ENCODE data around the gene DPYD.

The DPYD gene

DNA sequence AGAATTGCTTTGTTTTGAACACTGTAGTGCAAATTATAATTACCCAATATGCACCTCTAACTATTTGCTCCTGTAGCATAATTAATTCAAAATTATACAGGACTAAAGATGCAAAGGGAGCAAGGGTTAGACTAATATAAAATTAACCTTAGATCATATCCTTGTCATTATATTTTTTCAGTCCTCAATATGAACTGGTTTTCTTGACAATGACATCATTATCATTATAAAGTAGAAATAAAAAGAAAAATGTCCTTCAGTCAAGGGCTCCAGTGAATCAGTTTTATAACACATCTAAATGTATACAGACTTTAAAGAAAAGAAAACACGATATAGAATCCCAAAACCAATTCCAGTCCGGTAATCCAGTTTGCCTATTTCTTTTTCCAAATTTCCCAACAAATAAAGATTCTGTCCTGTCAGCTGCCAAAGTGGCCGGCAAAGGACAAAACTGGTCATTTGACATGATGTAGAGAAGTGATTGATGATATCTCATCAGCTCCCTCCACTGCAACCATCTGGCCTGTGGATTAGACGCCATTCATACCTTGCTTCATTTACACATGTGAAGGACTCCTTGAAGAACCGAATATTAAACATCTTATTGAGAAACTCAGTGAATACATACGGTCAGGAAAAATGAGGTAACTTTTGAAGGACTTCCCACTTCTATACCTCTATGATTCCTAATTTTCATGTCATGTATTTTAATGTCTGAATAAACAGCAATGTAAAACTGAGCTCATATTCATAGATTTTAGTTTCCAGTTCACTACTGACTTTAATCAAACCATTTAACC is 15.5 kb downstream of the DPYD start:
- H3K27me3 ChIP-seq (ENCODE audit: insufficient read depth, low read length): no peaks in the 10 kb centered on the region
- 0 out of 2 replicates have a peak, but pooled peaks cover 4% of the 10 kb centered on the region for H3K4me1 ChIP-seq (ENCODE audit: insufficient read depth, low read length)
- H3K4me3 ChIP-seq (ENCODE audit: low read length): no peak overlapping the region
- H3K36me3 ChIP-seq (ENCODE audit: insufficient read depth, low read length): no peaks in the 10 kb centered on the region
- WGBS: 88% methylated on average over 6 of the region's 6 CpGs
- H3K9me3 ChIP-seq (ENCODE audit: insufficient read depth, low read depth, low read length): no peaks in the 10 kb centered on the region
- H3K27ac ChIP-seq (ENCODE audit: low read depth, low read length): no peak overlapping the region
- no peak overlapping the region for H3K9ac ChIP-seq (ENCODE audit: low read depth, low read length)

DNA sequence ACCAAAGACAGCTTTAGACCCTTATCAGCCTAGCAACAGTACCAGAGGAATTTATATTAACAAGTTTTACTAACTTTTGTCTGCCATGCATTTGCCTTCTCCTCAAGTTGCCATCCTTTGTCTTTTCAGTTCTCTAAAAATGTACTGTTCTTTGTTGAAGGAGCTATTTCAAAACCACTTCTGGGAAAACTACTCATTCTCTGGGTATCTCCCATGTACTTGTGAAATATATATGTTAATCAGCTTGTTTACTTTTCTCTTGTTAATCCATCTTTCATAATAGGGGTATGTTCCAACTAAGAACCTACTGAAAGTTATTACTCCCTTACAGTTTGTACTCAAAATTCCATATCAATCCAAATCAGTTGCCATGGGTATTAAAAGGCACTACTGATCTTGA is 16.3 kb downstream of the DPYD start:
- H3K9me3 ChIP-seq (ENCODE audit: insufficient read depth, low read depth, low read length): no peaks in the 10 kb centered on the region
- no peak overlapping the region for H3K27ac ChIP-seq (ENCODE audit: low read depth, low read length)
- H3K4me3 ChIP-seq (ENCODE audit: low read length): no peak overlapping the region
- H3K4me1 ChIP-seq (ENCODE audit: insufficient read depth, low read length): 0 out of 2 replicates have a peak, but pooled peaks cover 4% of the 10 kb centered on the region
- H3K9ac ChIP-seq (ENCODE audit: low read depth, low read length): no peak overlapping the region
- no peaks in the 10 kb centered on the region for H3K36me3 ChIP-seq (ENCODE audit: insufficient read depth, low read length)
- H3K27me3 ChIP-seq (ENCODE audit: insufficient read depth, low read length): no peaks in the 10 kb centered on the region

DNA sequence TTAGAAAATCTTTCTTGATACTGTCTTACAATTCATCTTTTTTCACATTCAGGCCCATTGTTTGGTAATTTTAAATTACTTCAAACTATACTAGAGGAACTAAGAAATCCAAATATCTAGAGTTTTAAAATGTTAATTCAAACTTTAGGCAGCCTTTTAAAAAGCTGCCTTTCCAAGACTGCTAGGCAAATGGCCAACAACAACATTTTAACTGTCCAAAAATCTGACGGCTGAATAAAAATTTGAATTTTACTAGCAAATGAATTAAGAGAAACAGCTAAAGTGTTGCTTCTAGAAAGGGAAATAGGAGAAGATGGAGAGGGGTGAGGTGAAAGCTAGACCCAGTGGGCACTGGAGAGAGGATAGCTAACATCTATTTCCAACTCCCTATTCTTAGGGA is 17.2 kb downstream of the DPYD start:
- Histone ChIP-seq H3K36me3 (ENCODE audit: insufficient read depth, low read length) (no peaks in the 10 kb centered on the region), H3K27ac (ENCODE audit: low read depth, low read length) (no peak overlapping the region), H3K27me3 (ENCODE audit: insufficient read depth, low read length) (no peaks in the 10 kb centered on the region), H3K9me3 (ENCODE audit: insufficient read depth, low read depth, low read length) (peaks cover 2% of the 10 kb centered on the region; the same call in 1 of the 2 replicates), H3K4me1 (ENCODE audit: insufficient read depth, low read length) (0 out of 2 replicates have a peak, but pooled peaks cover 4% of the 10 kb centered on the region), H3K9ac (ENCODE audit: low read depth, low read length) (no peak overlapping the region), H3K4me3 (ENCODE audit: low read length) (no peak overlapping the region)
- 100% methylated on average over 1 of the region's 1 CpG for WGBS

DNA sequence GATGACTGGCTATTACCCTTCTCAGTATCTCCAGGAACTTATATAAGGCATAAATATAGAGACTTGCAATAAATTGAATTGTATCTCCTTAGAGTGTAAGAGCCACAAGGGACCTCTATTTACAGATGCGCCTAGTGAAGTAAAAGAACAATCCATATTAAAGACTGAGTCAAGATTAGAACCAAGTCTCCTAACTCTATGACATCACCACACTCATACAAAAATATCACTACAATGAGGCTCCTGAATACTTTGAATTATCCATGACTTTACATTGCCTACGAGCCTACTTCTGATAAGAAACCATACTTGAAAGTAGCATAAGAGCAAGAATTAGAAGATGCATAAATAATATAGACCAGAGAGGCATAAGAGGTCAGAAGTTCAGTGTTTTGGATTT is 18.8 kb downstream of the DPYD start:
- H3K27ac ChIP-seq (ENCODE audit: low read depth, low read length): no peak overlapping the region
- WGBS: 100% methylated on average over 2 of the region's 2 CpGs
- peaks cover 3% of the 10 kb centered on the region; the same call in 1 of the 2 replicates for H3K9me3 ChIP-seq (ENCODE audit: insufficient read depth, low read depth, low read length)
- no peaks in the 10 kb centered on the region for H3K36me3 ChIP-seq (ENCODE audit: insufficient read depth, low read length)
- H3K27me3 ChIP-seq (ENCODE audit: insufficient read depth, low read length): no peaks in the 10 kb centered on the region
- H3K9ac ChIP-seq (ENCODE audit: low read depth, low read length): no peak overlapping the region
- no peak overlapping the region for H3K4me3 ChIP-seq (ENCODE audit: low read length)
- 0 out of 2 replicates have a peak, but pooled peaks cover 4% of the 10 kb centered on the region for H3K4me1 ChIP-seq (ENCODE audit: insufficient read depth, low read length)

DNA sequence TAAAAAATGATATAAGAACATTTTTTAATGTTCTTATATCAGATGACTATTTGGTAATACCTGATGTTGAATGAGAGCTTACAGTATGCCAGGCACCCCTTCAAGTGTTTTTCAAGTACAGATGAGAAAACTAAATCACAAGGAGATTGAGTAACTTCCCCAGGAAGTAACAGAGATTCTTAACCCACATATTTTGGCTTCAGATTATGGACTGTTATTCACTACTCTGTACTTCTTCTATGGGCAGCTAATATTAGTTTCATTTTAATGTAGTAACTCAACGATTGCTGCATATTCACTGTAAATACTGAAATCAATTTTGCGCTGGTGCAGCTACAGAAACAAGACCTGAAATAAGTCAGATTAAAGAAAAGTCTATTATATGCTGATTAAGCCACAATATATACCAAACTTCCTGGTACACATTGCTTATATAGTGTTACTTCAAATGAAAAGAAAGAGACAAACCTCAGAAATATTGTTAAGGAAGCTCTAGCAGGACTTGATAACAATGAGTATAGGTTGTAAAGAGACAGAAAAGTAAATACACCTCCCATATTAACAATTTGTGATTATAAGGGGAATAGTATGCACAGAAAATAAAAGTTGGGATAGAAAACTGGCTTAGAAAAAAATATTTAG is 19.7 kb downstream of the DPYD start:
- WGBS: 100% methylated on average over 1 of the region's 2 CpGs
- Histone ChIP-seq H3K4me1 (ENCODE audit: insufficient read depth, low read length) (no peaks in the 10 kb centered on the region), H3K27me3 (ENCODE audit: insufficient read depth, low read length) (no peaks in the 10 kb centered on the region), H3K9ac (ENCODE audit: low read depth, low read length) (no peak overlapping the region), H3K36me3 (ENCODE audit: insufficient read depth, low read length) (no peaks in the 10 kb centered on the region), H3K27ac (ENCODE audit: low read depth, low read length) (no peak overlapping the region), H3K9me3 (ENCODE audit: insufficient read depth, low read depth, low read length) (peaks cover 3% of the 10 kb centered on the region; the same call in 1 of the 2 replicates), H3K4me3 (ENCODE audit: low read length) (no peak overlapping the region)

DNA sequence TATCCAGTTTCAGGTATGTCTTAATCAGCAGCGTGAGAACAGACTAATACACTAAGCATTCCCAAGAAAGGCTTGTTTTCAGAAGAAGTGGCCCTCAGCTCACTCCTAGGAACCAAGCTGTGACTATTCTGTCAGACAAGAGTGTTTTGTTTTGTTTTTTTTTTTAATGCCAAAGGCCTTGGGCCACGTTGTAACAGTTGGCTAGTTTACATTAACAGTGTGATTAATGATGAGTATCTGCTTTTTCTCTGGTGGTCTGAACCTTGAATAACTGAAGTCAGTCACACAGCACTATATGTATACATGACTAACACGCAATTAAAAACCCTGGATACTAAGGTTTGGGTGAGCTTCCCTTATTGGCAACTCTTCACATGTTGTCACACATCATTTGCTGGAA is 21.9 kb downstream of the DPYD start:
- 92% methylated on average over 3 of the region's 3 CpGs for WGBS
- no peaks in the 10 kb centered on the region for H3K36me3 ChIP-seq (ENCODE audit: insufficient read depth, low read length)
- H3K27ac ChIP-seq (ENCODE audit: low read depth, low read length): no peak overlapping the region
- no peaks in the 10 kb centered on the region for H3K27me3 ChIP-seq (ENCODE audit: insufficient read depth, low read length)
- no peaks in the 10 kb centered on the region for H3K4me1 ChIP-seq (ENCODE audit: insufficient read depth, low read length)
- no peak overlapping the region for H3K9ac ChIP-seq (ENCODE audit: low read depth, low read length)
- H3K9me3 ChIP-seq (ENCODE audit: insufficient read depth, low read depth, low read length): peaks cover 3% of the 10 kb centered on the region; the same call in 1 of the 2 replicates
- no peak overlapping the region for H3K4me3 ChIP-seq (ENCODE audit: low read length)

DNA sequence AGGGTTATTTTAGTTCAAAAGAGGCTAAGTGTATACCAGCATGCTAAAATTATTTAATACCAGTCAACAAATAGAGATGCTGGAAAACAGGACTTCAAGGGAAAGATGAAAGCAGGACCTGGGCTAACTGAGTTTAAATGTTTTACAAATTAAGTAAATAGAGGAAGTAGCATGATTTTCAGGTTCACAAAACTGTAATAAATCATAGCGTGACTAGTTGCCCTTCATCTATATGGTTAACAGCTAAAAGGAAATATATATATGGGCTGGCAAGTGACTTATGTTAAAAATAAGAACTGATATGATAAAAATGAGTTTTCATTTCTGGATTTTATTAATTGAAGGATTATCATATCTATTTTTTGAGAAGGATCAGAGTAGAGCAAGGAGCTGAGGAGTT is 25.6 kb downstream of the DPYD start:
- Histone ChIP-seq H3K27ac (ENCODE audit: low read depth, low read length) (no peak overlapping the region), H3K9me3 (ENCODE audit: insufficient read depth, low read depth, low read length) (peaks cover 3% of the 10 kb centered on the region; the same call in 1 of the 2 replicates), H3K36me3 (ENCODE audit: insufficient read depth, low read length) (no peaks in the 10 kb centered on the region), H3K4me1 (ENCODE audit: insufficient read depth, low read length) (no peaks in the 10 kb centered on the region), H3K27me3 (ENCODE audit: insufficient read depth, low read length) (no peaks in the 10 kb centered on the region), H3K9ac (ENCODE audit: low read depth, low read length) (no peak overlapping the region), H3K4me3 (ENCODE audit: low read length) (no peak overlapping the region)
- whole genome bisulfite sequencing: 100% methylated on average over 1 of the region's 1 CpG

DNA sequence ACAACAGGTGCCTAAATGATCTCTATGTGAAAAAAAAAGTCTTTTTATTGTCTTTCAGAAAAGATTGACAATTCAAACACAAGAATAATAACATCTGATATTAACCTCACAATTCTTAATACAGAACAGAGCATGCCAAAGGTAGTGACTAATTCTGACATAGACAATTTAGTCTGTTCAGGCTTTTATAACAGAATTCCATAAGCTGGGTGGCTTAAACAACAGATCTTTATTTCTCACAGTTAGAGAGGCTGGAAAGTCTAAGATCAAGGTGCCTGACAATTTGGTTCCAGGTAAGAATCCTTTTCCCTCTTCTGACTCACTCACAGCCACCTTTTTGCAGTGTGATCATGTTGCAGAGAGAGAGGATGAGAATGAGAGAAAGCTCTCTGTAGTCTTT is 27.0 kb downstream of the DPYD start:
- Histone ChIP-seq H3K27me3 (ENCODE audit: insufficient read depth, low read length) (no peaks in the 10 kb centered on the region), H3K4me1 (ENCODE audit: insufficient read depth, low read length) (no peaks in the 10 kb centered on the region), H3K9ac (ENCODE audit: low read depth, low read length) (no peak overlapping the region), H3K27ac (ENCODE audit: low read depth, low read length) (no peak overlapping the region), H3K9me3 (ENCODE audit: insufficient read depth, low read depth, low read length) (peaks cover 3% of the 10 kb centered on the region; the same call in 1 of the 2 replicates), H3K4me3 (ENCODE audit: low read length) (no peak overlapping the region), H3K36me3 (ENCODE audit: insufficient read depth, low read length) (no peaks in the 10 kb centered on the region)

DNA sequence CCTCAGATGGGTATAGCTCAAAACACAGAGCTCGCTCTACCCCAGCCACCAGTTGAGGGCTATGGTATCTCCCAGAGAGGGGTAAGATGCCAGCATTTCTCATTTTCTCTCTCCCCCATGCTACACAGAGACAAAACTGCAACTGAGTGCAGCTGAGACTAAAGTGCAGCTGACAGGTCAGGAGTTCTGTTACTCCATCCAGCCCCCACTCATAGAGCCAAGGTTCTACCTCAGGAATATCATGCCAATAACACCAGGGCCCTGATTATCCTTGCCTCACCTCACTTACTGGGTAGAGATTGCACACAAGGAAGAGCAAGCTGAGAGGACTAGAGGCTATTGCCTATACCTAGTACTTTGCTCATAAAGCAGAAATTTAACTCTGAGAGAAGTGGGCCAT is 34.6 kb downstream of the DPYD start:
- Histone ChIP-seq H3K4me3 (ENCODE audit: low read length) (no peak overlapping the region), H3K27me3 (ENCODE audit: insufficient read depth, low read length) (no peaks in the 10 kb centered on the region), H3K9me3 (ENCODE audit: insufficient read depth, low read depth, low read length) (no peaks in the 10 kb centered on the region), H3K9ac (ENCODE audit: low read depth, low read length) (no peak overlapping the region), H3K36me3 (ENCODE audit: insufficient read depth, low read length) (no peaks in the 10 kb centered on the region), H3K4me1 (ENCODE audit: insufficient read depth, low read length) (no peaks in the 10 kb centered on the region), H3K27ac (ENCODE audit: low read depth, low read length) (no peak overlapping the region)
- 89% methylated on average over 1 of the region's 1 CpG for WGBS

DNA sequence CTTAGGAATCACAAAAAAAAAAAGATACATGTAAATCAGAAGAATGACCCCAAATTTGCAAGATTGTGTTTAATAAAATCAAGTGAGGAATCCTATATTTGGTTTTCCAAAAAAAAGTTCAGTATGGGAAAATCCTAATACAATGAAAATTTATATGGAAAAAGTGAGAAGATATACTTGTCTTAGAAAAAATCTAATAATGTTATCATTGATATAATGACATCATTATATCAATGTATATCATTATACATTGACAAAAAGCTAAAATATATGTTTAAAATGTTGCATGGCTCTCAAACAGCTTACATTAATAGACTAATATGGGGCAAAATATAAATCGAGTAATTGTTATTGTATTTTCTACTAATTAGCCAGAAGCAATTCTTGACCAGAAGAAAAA is 37.0 kb downstream of the DPYD start:
- Histone ChIP-seq H3K27ac (ENCODE audit: low read depth, low read length) (no peak overlapping the region), H3K9me3 (ENCODE audit: insufficient read depth, low read depth, low read length) (no peaks in the 10 kb centered on the region), H3K4me3 (ENCODE audit: low read length) (no peak overlapping the region), H3K27me3 (ENCODE audit: insufficient read depth, low read length) (no peaks in the 10 kb centered on the region), H3K4me1 (ENCODE audit: insufficient read depth, low read length) (no peaks in the 10 kb centered on the region), H3K36me3 (ENCODE audit: insufficient read depth, low read length) (no peaks in the 10 kb centered on the region), H3K9ac (ENCODE audit: low read depth, low read length) (no peak overlapping the region)
- WGBS: no CpG with 5 or more reads among the region's 1 CpG

DNA sequence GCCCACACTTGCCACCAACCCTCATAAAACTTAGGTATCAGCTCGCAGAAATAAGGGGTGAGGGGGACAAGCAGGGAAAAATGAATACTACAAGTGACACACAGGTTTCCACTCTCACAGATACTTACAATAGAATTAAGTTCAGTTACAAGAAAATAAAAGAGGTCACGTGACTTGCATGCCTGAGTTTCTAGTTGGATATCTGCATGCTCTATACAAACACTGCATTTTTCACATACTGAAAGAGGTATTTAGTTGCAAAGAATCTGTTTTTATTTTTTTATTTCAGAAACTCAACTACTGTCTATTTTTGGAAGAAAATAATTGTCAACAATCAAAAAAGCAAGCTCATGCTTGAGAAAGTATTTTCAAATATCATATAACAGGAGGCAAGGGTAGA is 43.5 kb downstream of the DPYD start:
- no peaks in the 10 kb centered on the region for H3K4me1 ChIP-seq (ENCODE audit: insufficient read depth, low read length)
- 100% methylated on average over 1 of the region's 2 CpGs for WGBS

More for the DNA sequence above, 43.5 kb downstream of the DPYD start:
- Histone ChIP-seq H3K27ac (ENCODE audit: low read depth, low read length) (no peak overlapping the region), H3K9me3 (ENCODE audit: insufficient read depth, low read depth, low read length) (no peaks in the 10 kb centered on the region), H3K36me3 (ENCODE audit: insufficient read depth, low read length) (no peaks in the 10 kb centered on the region), H3K9ac (ENCODE audit: low read depth, low read length) (no peak overlapping the region), H3K4me3 (ENCODE audit: low read length) (no peak overlapping the region), H3K27me3 (ENCODE audit: insufficient read depth, low read length) (no peaks in the 10 kb centered on the region)
